ENCODE measurements around the gene KSR1. TPM values are rescaled to one million over a fixed set of nuclear protein-coding genes. Genes with fewer than 3 reads are reported as not detected.

The KSR1 gene
- total and polyA plus RNA-seq, 9 of the 15 experiments (the other 6 are each of a cell fraction or from before 2014, with no cell fraction given): 1.4 to 51.7 (median 18.4) TPM

DNA sequence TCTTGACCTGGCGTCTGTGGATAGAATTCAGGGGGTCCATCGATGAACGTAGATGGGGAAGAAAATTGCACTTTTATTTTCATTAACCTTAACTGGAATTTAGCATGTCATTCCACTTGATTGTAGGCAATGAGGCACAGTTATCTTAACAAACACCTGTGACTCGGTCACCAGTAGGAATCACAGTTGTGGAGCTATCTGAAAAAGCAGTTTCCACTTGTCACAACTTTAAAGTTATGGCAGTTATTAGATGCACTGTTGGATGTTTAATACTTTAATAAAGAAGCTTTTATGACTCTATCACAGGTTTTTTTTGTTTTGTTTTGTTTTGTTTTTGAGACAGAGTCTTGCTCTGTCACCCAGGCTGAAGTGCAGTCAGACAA, 91.0 kb downstream of the KSR1 start (continued):
- TF ChIP-seq POLR2H (tag; IDR thresholded peaks at IDR 0.05; ENCODE audit: low read depth) (no peak), L3MBTL2 (IDR thresholded peaks at IDR 0.05) (no peak), MTF1 (CRISPR knock-in tag; IDR thresholded peaks at IDR 0.05; ENCODE audit: borderline replicate concordance) (no peak), TAL1 (IDR thresholded peaks at IDR 0.05) (peak; percentile 93)

DNA sequence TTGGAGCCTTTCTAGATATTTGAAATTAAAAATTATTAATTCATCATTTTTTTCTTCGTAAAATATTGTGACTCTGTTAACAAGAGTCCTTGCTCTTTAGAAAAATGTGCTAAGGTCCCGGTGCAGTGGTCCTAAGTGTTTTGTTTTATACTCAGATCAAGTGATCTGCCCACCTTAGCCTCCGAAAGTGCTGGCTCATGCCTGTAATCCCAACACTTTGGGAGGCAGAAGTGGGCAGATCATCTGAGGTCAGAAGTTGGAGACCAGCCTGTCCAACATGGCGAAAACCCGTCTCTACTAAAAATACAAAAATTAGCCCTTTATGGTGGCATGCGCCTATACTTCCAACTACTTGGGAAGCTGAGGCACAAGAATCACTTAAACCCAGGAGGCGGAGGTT, 92.1 kb downstream of the KSR1 start:
- Histone ChIP-seq H3K4me2 (ENCODE audit: insufficient read depth, low read length) (no peak overlapping the region), H3K9ac (ENCODE audit: insufficient read depth in 1 of 2, low read depth in 2 of 2, low read length in 2 of 2) (peak overlapping the region in 1 of 2 experiments; percentile 26; a peak in 1 of 4 replicates), H3K27me3 (ENCODE audit: control insufficient read depth in 2 of 2, insufficient read depth in 2 of 2, low read length in 2 of 2) (no peaks in the 10 kb centered on the region), H4K20me1 (replicated peaks; ENCODE audit: control insufficient read depth, insufficient read depth, low read length) (peaks cover 38% of the 10 kb centered on the region), H3K79me2 (ENCODE audit: control insufficient read depth, insufficient read depth, low read length) (peaks cover 60% of the 10 kb centered on the region), H3K9me1 (ENCODE audit: control insufficient read depth, insufficient read depth, low read length) (peaks cover 10% of the 10 kb centered on the region), H3K4me1 (replicated peaks in 1 of 2; ENCODE audit: control insufficient read depth in 2 of 2, insufficient read depth in 2 of 2, low read length in 2 of 2) (peaks cover 47 to 55% of the 10 kb centered on the region in 2 experiments), H2AFZ (ENCODE audit: low read depth, low read length) (no peak overlapping the region), H3K36me3 (ENCODE audit: control insufficient read depth, insufficient read depth, low read length) (peaks cover 28% of the 10 kb centered on the region), H3K4me3 (no peak overlapping the region), H3K27ac (ENCODE audit: extremely low read depth, low read depth, low read length) (no peak overlapping the region), H3K9me3 (replicated peaks; ENCODE audit: control insufficient read depth, insufficient read depth, low read depth, low read length) (no peaks in the 10 kb centered on the region)
- WGBS (ENCODE audit: insufficient coverage, low coverage, missing lambda C conversion rate): 60% methylated on average over 7 of the region's 7 CpGs
- intact Hi-C loops (cut with micrococcal nuclease): loop anchor here (10.0 kb wide), 1 partner anchor 194 kb away; no protein-coding TSS in a partner anchor
- ChIA-PET CTCF (ENCODE audit: low intra/inter-chr PET ratio) (no interaction called here), POLR2A (interaction anchor here (3.3 kb wide), 1 partner anchor 17 kb away, joined by 12 read pairs; no protein-coding TSS in a partner anchor)
- in situ Hi-C loops (cut with MboI): no loop called here
- FAIRE-seq (no peak), DNase-seq (ENCODE audit: extremely low read depth in 1 of 4, low spot score in 3 of 4) (no peak), ATAC-seq (no peak)
- no TSS peak for BruUV-seq (replicated peaks)
- TF ChIP-seq ZNF3 (CRISPR knock-in tag; IDR thresholded peaks at IDR 0.05) (no peak), NUFIP1 (IDR thresholded peaks at IDR 0.05; ENCODE audit: partially characterized antibody) (no peak), KDM4B (IDR thresholded peaks at IDR 0.05; ENCODE audit: borderline replicate concordance in 2 of 2, low read depth in 1 of 2) (no peak), TAF1 (IDR thresholded peaks at IDR 0.05; ENCODE audit: control insufficient read depth, extremely low read depth, insufficient read depth, low read length, severe bottlenecking) (no peak), MAFG (tag; conservative IDR thresholded peaks at IDR 0.05) (peak; percentile 41; the same call in 1 of the 2 replicates), ZNF217 (CRISPR knock-in tag; IDR thresholded peaks at IDR 0.05) (no peak), ZNF316 (IDR thresholded peaks at IDR 0.05) (peak; percentile 51; the same call in 1 of the 2 replicates)
- TF ChIP-seq, protein P1, sequence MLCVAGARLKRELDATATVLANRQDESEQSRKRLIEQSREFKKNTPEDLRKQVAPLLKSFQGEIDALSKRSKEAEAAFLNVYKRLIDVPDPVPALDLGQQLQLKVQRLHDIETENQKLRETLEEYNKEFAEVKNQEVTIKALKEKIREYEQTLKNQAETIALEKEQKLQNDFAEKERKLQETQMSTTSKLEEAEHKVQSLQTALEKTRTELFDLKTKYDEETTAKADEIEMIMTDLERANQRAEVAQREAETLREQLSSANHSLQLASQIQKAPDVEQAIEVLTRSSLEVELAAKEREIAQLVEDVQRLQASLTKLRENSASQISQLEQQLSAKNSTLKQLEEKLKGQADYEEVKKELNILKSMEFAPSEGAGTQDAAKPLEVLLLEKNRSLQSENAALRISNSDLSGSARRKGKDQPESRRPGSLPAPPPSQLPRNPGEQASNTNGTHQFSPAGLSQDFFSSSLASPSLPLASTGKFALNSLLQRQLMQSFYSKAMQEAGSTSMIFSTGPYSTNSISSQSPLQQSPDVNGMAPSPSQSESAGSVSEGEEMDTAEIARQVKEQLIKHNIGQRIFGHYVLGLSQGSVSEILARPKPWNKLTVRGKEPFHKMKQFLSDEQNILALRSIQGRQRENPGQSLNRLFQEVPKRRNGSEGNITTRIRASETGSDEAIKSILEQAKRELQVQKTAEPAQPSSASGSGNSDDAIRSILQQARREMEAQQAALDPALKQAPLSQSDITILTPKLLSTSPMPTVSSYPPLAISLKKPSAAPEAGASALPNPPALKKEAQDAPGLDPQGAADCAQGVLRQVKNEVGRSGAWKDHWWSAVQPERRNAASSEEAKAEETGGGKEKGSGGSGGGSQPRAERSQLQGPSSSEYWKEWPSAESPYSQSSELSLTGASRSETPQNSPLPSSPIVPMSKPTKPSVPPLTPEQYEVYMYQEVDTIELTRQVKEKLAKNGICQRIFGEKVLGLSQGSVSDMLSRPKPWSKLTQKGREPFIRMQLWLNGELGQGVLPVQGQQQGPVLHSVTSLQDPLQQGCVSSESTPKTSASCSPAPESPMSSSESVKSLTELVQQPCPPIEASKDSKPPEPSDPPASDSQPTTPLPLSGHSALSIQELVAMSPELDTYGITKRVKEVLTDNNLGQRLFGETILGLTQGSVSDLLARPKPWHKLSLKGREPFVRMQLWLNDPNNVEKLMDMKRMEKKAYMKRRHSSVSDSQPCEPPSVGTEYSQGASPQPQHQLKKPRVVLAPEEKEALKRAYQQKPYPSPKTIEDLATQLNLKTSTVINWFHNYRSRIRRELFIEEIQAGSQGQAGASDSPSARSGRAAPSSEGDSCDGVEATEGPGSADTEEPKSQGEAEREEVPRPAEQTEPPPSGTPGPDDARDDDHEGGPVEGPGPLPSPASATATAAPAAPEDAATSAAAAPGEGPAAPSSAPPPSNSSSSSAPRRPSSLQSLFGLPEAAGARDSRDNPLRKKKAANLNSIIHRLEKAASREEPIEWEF (CRISPR knock-in tag; IDR thresholded peaks at IDR 0.05): 0 out of 2 replicates have a peak, but pooled peaks have one; percentile 19
- TF ChIP-seq, protein P2, sequence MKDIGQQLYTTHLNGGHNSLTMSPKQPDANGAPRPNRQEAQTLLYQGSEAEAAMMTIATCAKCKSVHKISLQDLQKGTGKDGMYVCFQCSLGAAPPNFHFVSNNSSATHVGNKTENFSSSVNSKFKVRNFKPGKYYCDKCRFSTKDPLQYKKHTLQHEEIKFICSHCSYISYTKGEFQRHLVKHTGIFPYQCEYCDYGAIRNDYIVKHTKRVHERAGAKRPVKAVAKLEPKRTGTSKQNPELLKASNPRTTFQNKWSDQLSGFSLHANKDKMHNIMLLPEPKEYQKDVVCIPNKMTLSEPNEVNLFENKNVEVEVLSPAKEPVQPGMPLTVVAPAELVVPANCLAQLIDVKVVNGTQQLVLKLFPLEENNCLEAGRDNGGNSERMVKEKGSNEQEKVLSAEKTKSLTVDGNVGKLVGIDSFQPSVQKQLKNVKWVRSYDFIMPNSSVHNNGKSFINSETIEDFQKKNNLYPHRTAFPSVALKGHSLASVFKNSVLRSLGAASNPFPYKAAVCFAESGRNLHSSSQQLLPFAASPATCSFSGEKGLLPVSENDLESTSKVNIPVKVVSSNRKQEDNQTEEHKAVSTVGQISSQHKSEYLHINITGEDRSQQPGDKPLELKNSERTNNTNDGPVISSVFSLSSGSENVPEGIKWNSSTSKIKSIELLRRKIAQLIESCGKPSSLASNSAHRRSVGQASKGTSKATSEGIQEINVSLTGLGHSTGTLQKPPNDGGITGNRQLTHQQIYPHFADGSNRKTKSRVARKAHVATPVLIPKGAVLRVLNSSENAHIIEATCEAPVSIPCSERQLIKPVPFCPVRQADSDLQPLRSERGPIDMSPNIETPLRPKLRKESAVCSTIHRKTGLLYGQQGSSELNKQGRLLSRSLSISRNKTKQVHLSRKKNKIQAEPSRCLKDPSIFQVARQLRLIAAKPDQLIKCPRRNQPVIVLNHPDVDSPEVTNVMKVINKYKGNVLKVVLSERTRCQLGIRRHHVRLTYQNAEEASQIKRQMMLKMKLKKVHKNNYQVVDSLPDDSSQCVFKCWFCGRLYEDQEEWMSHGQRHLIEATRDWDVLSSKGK (CRISPR knock-in tag; IDR thresholded peaks at IDR 0.05): no peak
